H9 (cell line): ENCODE data around the gene KDSR. TPM values are rescaled to one million over a fixed set of nuclear protein-coding genes. Genes with fewer than 3 reads are reported as not detected.

Source experiments
- DNase-seq: peaks from one replicate; pipeline ENCODE4 v3.0.0-alpha.2; 2017
- H2AFZ ChIP-seq: one replicate; pipeline ENCODE4 v1.6.1; 2013; ENCODE audit warnings: mild to moderate bottlenecking, low read length, control low read depth, moderate library complexity
- H2AK5ac ChIP-seq: 2 replicates; pipeline ENCODE4 v1.6.1; 2013; ENCODE audit warnings: low read length, control low read depth, mixed read lengths; ENCODE audit not compliant: insufficient read length
- H2BK120ac ChIP-seq: one replicate; pipeline ENCODE4 v1.6.1; 2013; ENCODE audit warnings: low read depth, mild to moderate bottlenecking, low read length, control low read depth, inconsistent platforms; ENCODE audit not compliant: poor library complexity, severe bottlenecking
- H2BK12ac ChIP-seq: 2 replicates; pipeline ENCODE4 v1.6.1; 2013; ENCODE audit warnings: low read length, control low read depth, mixed read lengths, low read depth; ENCODE audit not compliant: insufficient read length
- H2BK15ac ChIP-seq: 2 replicates; pipeline ENCODE4 v1.6.1; 2013; ENCODE audit warnings: low read depth, low read length, control low read depth
- H2BK20ac ChIP-seq: one replicate; pipeline ENCODE4 v1.6.1; 2013; ENCODE audit warnings: low read depth, mild to moderate bottlenecking, low read length, control low read depth, inconsistent platforms; ENCODE audit not compliant: poor library complexity, severe bottlenecking
- H2BK5ac ChIP-seq: 2 replicates; pipeline ENCODE4 v1.6.1; 2013; ENCODE audit warnings: low read length, control low read depth, mixed read lengths; ENCODE audit not compliant: insufficient read length
- H3K14ac ChIP-seq: 2 replicates; pipeline ENCODE4 v1.6.1; 2013; ENCODE audit warnings: low read length, control low read depth; ENCODE audit not compliant: insufficient read depth
- H3K18ac ChIP-seq: 2 replicates; pipeline ENCODE4 v1.6.1; 2013; ENCODE audit warnings: low read depth, mild to moderate bottlenecking, mixed read lengths, low read length, control low read depth; ENCODE audit not compliant: insufficient read length
- H3K23ac ChIP-seq: 2 replicates; pipeline ENCODE4 v1.6.1; 2013; ENCODE audit warnings: low read length, control low read depth, mixed read lengths, low read depth; ENCODE audit not compliant: insufficient read length
- H3K23me2 ChIP-seq: 2 replicates; pipeline ENCODE4 v1.6.1; 2013; ENCODE audit warnings: low read depth, mild to moderate bottlenecking, mixed read lengths, low read length, control low read depth; ENCODE audit not compliant: insufficient read length, poor library complexity, severe bottlenecking
- H3K27ac ChIP-seq: 2 replicates; pipeline ENCODE4 v1.5.1; 2013; ENCODE audit warnings: low read length, control low read depth, mixed read lengths, low read depth; ENCODE audit not compliant: insufficient read length
- H3K27me3 ChIP-seq: 2 replicates; pipeline ENCODE4 v1.6.1; 2013; ENCODE audit warnings: low read length, control low read depth, inconsistent platforms; ENCODE audit not compliant: insufficient read depth
- H3K4ac ChIP-seq: 2 replicates; pipeline ENCODE4 v1.6.1; 2013; ENCODE audit warnings: low read depth, mild to moderate bottlenecking, control low read depth, inconsistent platforms, low read length, moderate library complexity
- H3K4me1 ChIP-seq: 2 replicates; pipeline ENCODE4 v1.6.1; 2013; ENCODE audit warnings: low read length, control low read depth, inconsistent platforms; ENCODE audit not compliant: insufficient read depth
- H3K4me2 ChIP-seq: 2 replicates; pipeline ENCODE4 v1.6.1; 2013; ENCODE audit warnings: low read length, control low read depth, mixed read lengths; ENCODE audit not compliant: insufficient read length, insufficient read depth
- H3K56ac ChIP-seq: 2 replicates; pipeline ENCODE4 v1.6.1; 2013; ENCODE audit warnings: low read depth, mild to moderate bottlenecking, mixed read lengths, low read length, control low read depth; ENCODE audit not compliant: insufficient read length
- H3K79me1 ChIP-seq: 2 replicates; pipeline ENCODE4 v1.6.1; 2013; ENCODE audit warnings: low read depth, mild to moderate bottlenecking, moderate library complexity, low read length, control low read depth, inconsistent platforms; ENCODE audit not compliant: insufficient read depth, poor library complexity, severe bottlenecking
- H3K79me2 ChIP-seq: 2 replicates; pipeline ENCODE4 v1.6.1; 2013; ENCODE audit warnings: low read length, control low read depth, inconsistent platforms; ENCODE audit not compliant: insufficient read depth
- H3K9ac ChIP-seq: 2 replicates; pipeline ENCODE4 v1.6.1; 2013; ENCODE audit warnings: low read length, control low read depth, mixed read lengths; ENCODE audit not compliant: insufficient read length; ENCODE audit errors: extremely low read depth
- H3K9me3 ChIP-seq: one replicate; pipeline ENCODE4 v1.6.1; 2013; ENCODE audit warnings: low read depth, low read length, inconsistent platforms; ENCODE audit not compliant: control insufficient read depth
- H3T11ph ChIP-seq: one replicate; pipeline ENCODE4 v1.6.1; 2013; ENCODE audit warnings: mild to moderate bottlenecking, low read length, control low read depth, inconsistent platforms
- H4K20me1 ChIP-seq: one replicate; pipeline ENCODE4 v1.6.1; 2013; ENCODE audit not compliant: control insufficient read depth, insufficient read length, insufficient read depth
- H4K5ac ChIP-seq: 2 replicates; pipeline ENCODE4 v1.6.1; 2013; ENCODE audit warnings: low read depth, mild to moderate bottlenecking, mixed read lengths, low read length, control low read depth; ENCODE audit not compliant: insufficient read length
- H4K8ac ChIP-seq: replicated peaks from 2 replicates; pipeline ENCODE4 v1.6.1; 2013; ENCODE audit warnings: low read length, control low read depth, mixed read lengths, low read depth; ENCODE audit not compliant: insufficient read length
- H4K91ac ChIP-seq: 2 replicates; pipeline ENCODE4 v1.6.1; 2013; ENCODE audit warnings: low read depth, mild to moderate bottlenecking, moderate library complexity, mixed read lengths, low read length, control low read depth; ENCODE audit not compliant: insufficient read length
- H3K27ac Mint-ChIP-seq, 3 experiments: 2 replicates in 2 of 3; 3 replicates in 1 of 3; pipeline ENCODE4 v1.8.0; 2020 to 2021; ENCODE audit warnings: mixed read lengths in 3 of 3, mild to moderate bottlenecking in 1 of 3, moderate library complexity in 1 of 3
- H3K27me3 Mint-ChIP-seq: 2 replicates; pipeline ENCODE4 v1.8.0; 2021; ENCODE audit warnings: low read depth, mild to moderate bottlenecking, moderate library complexity, mixed read lengths
- H3K36me3 Mint-ChIP-seq, 3 experiments: 2 replicates in 2 of 3; 3 replicates in 1 of 3; pipeline ENCODE4 v1.8.0; 2020 to 2021; ENCODE audit warnings: low read depth in 3 of 3, mixed read lengths in 3 of 3; ENCODE audit not compliant: insufficient read depth in 1 of 3
- H3K4me1 Mint-ChIP-seq, 2 experiments: 2 replicates each; pipeline ENCODE4 v1.8.0; 2020; ENCODE audit warnings: mixed read lengths in 2 of 2
- H3K4me3 Mint-ChIP-seq, 2 experiments: 2 replicates in 1 of 2; 3 replicates in 1 of 2; pipeline ENCODE4 v1.8.0; 2020 to 2021; ENCODE audit warnings: mild to moderate bottlenecking in 2 of 2, mixed read lengths in 2 of 2, moderate library complexity in 1 of 2
- H3K9me3 Mint-ChIP-seq, 2 experiments: 2 replicates in 1 of 2; 3 replicates in 1 of 2; pipeline ENCODE4 v1.8.0; 2020; ENCODE audit warnings: mild to moderate bottlenecking in 2 of 2, mixed read lengths in 2 of 2, moderate library complexity in 1 of 2
- CTCF ChIP-seq: fragments of 200-600 bp; sonication (generic); conservative IDR thresholded peaks from 3 replicates; pipeline ENCODE4 v1.8.0; 2021; ENCODE audit warnings: antibody characterized with exemption, mild to moderate bottlenecking
- WGBS: extraction: QIAGEN DNeasy Blood & Tissue Kit; methylation state at CpG from one replicate; pipeline ENCODE4 v1.1.7; 2013; ENCODE audit warnings: missing lambda C conversion rate, low lambda C conversion rate, mixed read lengths; ENCODE audit not compliant: insufficient read length; ENCODE audit errors: extremely low coverage; 5-methylcytosine and 5-hydroxymethylcytosine counted together
- total RNA-seq: library from RNA; stranded (reverse); gene quantifications from 2 replicates; pipeline ENCODE4 v1.2.1, GENCODE V29; 2021

KDSR gene
- total RNA-seq, 1 experiment from 2014 or later = 58.5 TPM

DNA sequence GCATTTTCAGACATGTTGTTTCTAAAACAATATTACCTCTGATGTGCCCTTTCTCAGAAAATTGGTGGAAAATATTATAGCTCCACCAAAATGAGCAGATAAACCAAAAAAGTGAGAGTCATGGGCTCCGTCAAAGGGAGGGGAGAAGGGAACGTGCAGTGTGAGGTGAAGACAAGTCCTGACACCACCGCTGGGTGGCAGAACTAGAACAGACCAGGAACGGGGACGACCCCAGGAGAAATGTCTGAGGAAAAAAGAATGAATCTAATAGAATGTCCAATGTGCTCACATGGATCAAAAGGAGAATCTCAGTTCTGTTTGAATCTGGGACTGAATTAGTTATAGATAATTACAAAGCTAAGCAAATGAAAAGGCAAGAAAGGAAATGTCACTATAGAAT, 24.8 kb downstream of the KDSR start:
- no peaks in the 10 kb centered on the region for H3K79me2 ChIP-seq

More for the DNA sequence above, 24.8 kb downstream of the KDSR start:
- H3K9ac ChIP-seq = no peak overlapping the region
- H4K20me1 ChIP-seq = no peaks in the 10 kb centered on the region
- no peaks in the 10 kb centered on the region for H3K4me1 ChIP-seq
- H3K4me2 ChIP-seq = no peak overlapping the region
- no peak overlapping the region for H3K14ac ChIP-seq
- peaks cover 17 to 22% of the 10 kb centered on the region in 2 experiments for H3K4me1 Mint-ChIP-seq
- H2BK15ac ChIP-seq = no peak overlapping the region
- H4K91ac ChIP-seq = no peak overlapping the region
- no peak overlapping the region for H2AK5ac ChIP-seq
- no peak overlapping the region for H3K23ac ChIP-seq
- no peak overlapping the region for H3K4me3 Mint-ChIP-seq
- H2AFZ ChIP-seq = no peak overlapping the region
- no peak overlapping the region for H4K5ac ChIP-seq
- H3K56ac ChIP-seq = no peak overlapping the region
- no peak overlapping the region for H2BK120ac ChIP-seq
- no CpG with 5 or more reads among the region's 5 CpGs for WGBS
- no peak overlapping the region for H3K4ac ChIP-seq
- H2BK5ac ChIP-seq = no peak overlapping the region
- peak; percentile 70 for TF ChIP-seq CTCF
- H3T11ph ChIP-seq = no peak overlapping the region
- H3K79me1 ChIP-seq = no peaks in the 10 kb centered on the region
- H3K23me2 ChIP-seq = no peaks in the 10 kb centered on the region
- H3K36me3 Mint-ChIP-seq = peaks cover 24 to 81% (median 64%) of the 10 kb centered on the region in 3 experiments; a peak in 6 of 7 replicates
- H2BK12ac ChIP-seq = no peak overlapping the region
- H2BK20ac ChIP-seq = no peak overlapping the region
- H3K27me3 Mint-ChIP-seq = no peaks in the 10 kb centered on the region
- H3K27me3 ChIP-seq = no peaks in the 10 kb centered on the region
- H3K27ac ChIP-seq = no peak overlapping the region
- peak overlapping the region in 1 of 3 experiments; percentile 31; a peak in 1 of 7 replicates for H3K27ac Mint-ChIP-seq
- no peaks in the 10 kb centered on the region for H3K9me3 Mint-ChIP-seq
- DNase-seq = peak; percentile 48
- H3K18ac ChIP-seq = no peak overlapping the region
- H4K8ac ChIP-seq = no peak overlapping the region
- no peaks in the 10 kb centered on the region for H3K9me3 ChIP-seq
